Adrenal gland (tissue), 5 donors: Measurements from ENCODE around the gene INSRR.

Experiments used
- CTCF ChIP-seq, 6 experiments: fragments of 450-650 bp in 4 of 6; fragments of 200-600 bp in 2 of 6; sonication (generic) in 1 of 6; IDR thresholded peaks; 1 replicate in 5 of 6; 2 replicates in 1 of 6; pipeline versions ENCODE4 v1.5.1 to v1.8.0; 2016 to 2021; ENCODE audit warnings: antibody characterized with exemption in 6 of 6, mild to moderate bottlenecking in 2 of 6, moderate library complexity in 1 of 6
- POLR2A ChIP-seq, 2 donors: fragments of 450-650 bp; IDR thresholded peaks; one replicate each; pipeline ENCODE4 v1.6.1; 2017; ENCODE audit warnings: antibody characterized with exemption in 2 of 2, mild to moderate bottlenecking in 2 of 2, moderate library complexity in 1 of 2
- donor health status: DM: no; HTN: no; CAD: no.

- TF ChIP-seq CTCF (IDR thresholded peaks at IDR 0.05) = no peak
- TF ChIP-seq POLR2A (IDR thresholded peaks at IDR 0.05) = no peak
Observed at GRCh38 chr1:156906206-156906906, 47.4 kb upstream of the INSRR start.
